H1 (cell line): ENCODE measurements around the gene PYGB. TPM values are rescaled to one million over a fixed set of nuclear protein-coding genes. Genes with fewer than 3 reads are reported as not detected.

ENCODE experiments used
- CTCF ChIA-PET: fragments of 300-600 bp; sonication (Branson Sonifier 250); formaldehyde crosslinking; loops from one replicate; lab custom pipeline; 2021; ENCODE audit not compliant: partially characterized antibody; lab: Charles Lee
- POLR2A ChIA-PET: fragments of 300-600 bp; sonication (Branson Sonifier 250); formaldehyde crosslinking; loops from one replicate; lab custom pipeline; 2021; ENCODE audit warnings: inconsistent platforms; ENCODE audit not compliant: partially characterized antibody; lab: Charles Lee
- DNase-seq, 2 experiments: peaks; one replicate each; pipeline versions ENCODE4 v3.0.0 to v3.0.0-alpha.2; 2010 to 2022; ENCODE audit warnings: low spot score in 2 of 2, low read depth in 1 of 2, mixed read lengths in 1 of 2
- FAIRE-seq: peaks from 2 replicates; lab custom pipeline; 2011; peaks lifted over from hg19 to GRCh38; lab: Jason Lieb, UNC
- H2AFZ ChIP-seq: 2 replicates; pipeline ENCODE4 v1.8.1; 2012; ENCODE audit warnings: low read length, inconsistent platforms
- H2AK5ac ChIP-seq: 2 replicates; pipeline ENCODE4 v1.6.1; 2013; ENCODE audit warnings: low read depth, low read length
- H2BK120ac ChIP-seq: replicated peaks from 2 replicates; pipeline ENCODE3; 2013; ENCODE audit warnings: low read depth, low read length, inconsistent platforms
- H2BK12ac ChIP-seq: 2 replicates; pipeline ENCODE4 v1.6.1; 2013; ENCODE audit warnings: low read depth, low read length
- H2BK15ac ChIP-seq: 2 replicates; pipeline ENCODE4 v1.6.1; 2013; ENCODE audit warnings: low read length
- H2BK20ac ChIP-seq: 2 replicates; pipeline ENCODE4 v1.6.1; 2013; ENCODE audit warnings: low read length
- H2BK5ac ChIP-seq: 2 replicates; pipeline ENCODE4 v1.6.1; 2013; ENCODE audit warnings: low read depth, low read length
- H3K14ac ChIP-seq: 2 replicates; pipeline ENCODE4 v1.6.1; 2013; ENCODE audit warnings: inconsistent platforms; ENCODE audit not compliant: insufficient read length
- H3K18ac ChIP-seq: 2 replicates; pipeline ENCODE4 v1.6.1; 2013; ENCODE audit warnings: low read length; ENCODE audit errors: extremely low read depth
- H3K23ac ChIP-seq: 2 replicates; pipeline ENCODE4 v1.6.1; 2013; ENCODE audit warnings: inconsistent platforms; ENCODE audit not compliant: insufficient read length
- H3K23me2 ChIP-seq: 2 replicates; pipeline ENCODE4 v1.6.1; 2013; ENCODE audit warnings: low read depth, low read length
- H3K27ac ChIP-seq: 2 replicates; pipeline ENCODE4 v1.6.1; 2011; ENCODE audit warnings: low read depth, low read length, inconsistent platforms
- H3K27me3 ChIP-seq, 4 experiments: replicated peaks in 1 of 4; 1 replicate in 1 of 4; 2 replicates in 3 of 4; pipeline versions ENCODE4 v1.6.1 to v1.8.1; 2011 to 2013; ENCODE audit warnings: low read length in 3 of 4, mild to moderate bottlenecking in 3 of 4, inconsistent platforms in 2 of 4, mixed read lengths in 2 of 4, moderate library complexity in 1 of 4; ENCODE audit not compliant: control insufficient read depth in 3 of 4, insufficient read depth in 3 of 4; ENCODE audit errors: extremely low read depth in 1 of 4
- H3K36me3 ChIP-seq, 4 experiments: 2 replicates each; pipeline versions ENCODE4 v1.6.1 to v1.8.1; 2011 to 2013; ENCODE audit warnings: mild to moderate bottlenecking in 4 of 4, low read length in 3 of 4, moderate library complexity in 2 of 4, control low read depth in 1 of 4, inconsistent platforms in 1 of 4; ENCODE audit not compliant: insufficient read depth in 4 of 4, control insufficient read depth in 2 of 4
- H3K4ac ChIP-seq: replicated peaks from 2 replicates; pipeline ENCODE3; 2013; ENCODE audit warnings: low read length, low read depth, mixed read lengths, inconsistent platforms; ENCODE audit not compliant: insufficient read length
- H3K4me1 ChIP-seq, 4 experiments: replicated peaks in 1 of 4; 1 replicate in 1 of 4; 2 replicates in 3 of 4; pipeline versions ENCODE4 v1.6.1 to v1.8.1; 2011 to 2013; ENCODE audit warnings: low read length in 3 of 4, inconsistent platforms in 2 of 4, mixed read lengths in 1 of 4; ENCODE audit not compliant: insufficient read depth in 4 of 4, control insufficient read depth in 3 of 4
- H3K4me2 ChIP-seq, 2 experiments: 2 replicates each; pipeline versions ENCODE4 v1.6.1 to v1.8.1; 2011 to 2013; ENCODE audit warnings: low read depth in 2 of 2, low read length in 2 of 2, control low read depth in 1 of 2, inconsistent platforms in 1 of 2, mild to moderate bottlenecking in 1 of 2; ENCODE audit not compliant: insufficient read depth in 1 of 2
- H3K4me3 ChIP-seq, 4 experiments: fragments of 200-600, 300-600 bp in 1 of 4; sonication (generic), shearing (Covaris generic), sonication (Bioruptor Twin) in 1 of 4; 2 replicates each; pipeline versions ENCODE4 v1.5.1 to v1.8.1; 2011 to 2016; ENCODE audit warnings: low read length in 4 of 4, low read depth in 3 of 4, control low read depth in 2 of 4, inconsistent platforms in 2 of 4, mild to moderate bottlenecking in 2 of 4, mixed read lengths in 1 of 4, moderate library complexity in 1 of 4; ENCODE audit not compliant: insufficient read depth in 2 of 4; ENCODE audit errors: extremely low read depth in 1 of 4
- H3K56ac ChIP-seq: replicated peaks from 2 replicates; pipeline ENCODE3; 2013; ENCODE audit warnings: low read depth, mild to moderate bottlenecking, mixed read lengths, low read length, inconsistent platforms; ENCODE audit not compliant: insufficient read length
- H3K79me1 ChIP-seq: 2 replicates; pipeline ENCODE4 v1.6.1; 2013; ENCODE audit warnings: low read depth, low read length, control low read depth
- H3K79me2 ChIP-seq, 2 experiments: 2 replicates each; pipeline versions ENCODE4 v1.6.1 to v1.8.1; 2012 to 2013; ENCODE audit warnings: low read length in 2 of 2, mild to moderate bottlenecking in 2 of 2, inconsistent platforms in 1 of 2; ENCODE audit not compliant: insufficient read depth in 2 of 2, control insufficient read depth in 1 of 2
- H3K9ac ChIP-seq, 4 experiments: replicated peaks in 1 of 4; 1 replicate in 1 of 4; 2 replicates in 3 of 4; pipeline versions ENCODE4 v1.6.1 to v1.8.1; 2011 to 2013; ENCODE audit warnings: low read depth in 3 of 4, low read length in 3 of 4, control low read depth in 2 of 4, mild to moderate bottlenecking in 2 of 4, moderate library complexity in 2 of 4, inconsistent platforms in 1 of 4; ENCODE audit errors: extremely low read depth in 1 of 4
- H3K9me3 ChIP-seq, 2 experiments: 2 replicates each; pipeline versions ENCODE4 v1.6.1 to v1.8.1; 2012 to 2013; ENCODE audit warnings: mild to moderate bottlenecking in 2 of 2, moderate library complexity in 2 of 2, control low read depth in 1 of 2, inconsistent platforms in 1 of 2, low read depth in 1 of 2, low read length in 1 of 2, mixed read lengths in 1 of 2; ENCODE audit not compliant: insufficient read depth in 2 of 2
- H4K20me1 ChIP-seq, 2 experiments: replicated peaks in 1 of 2; 2 replicates each; pipeline versions ENCODE3 to v1.8.1; 2011 to 2013; ENCODE audit warnings: inconsistent platforms in 2 of 2, low read length in 2 of 2, mild to moderate bottlenecking in 1 of 2; ENCODE audit not compliant: insufficient read depth in 2 of 2, control insufficient read depth in 1 of 2
- H4K5ac ChIP-seq: 2 replicates; pipeline ENCODE4 v1.6.1; 2013; ENCODE audit warnings: low read length, low read depth, mixed read lengths, inconsistent platforms; ENCODE audit not compliant: insufficient read length
- H4K8ac ChIP-seq: 2 replicates; pipeline ENCODE4 v1.8.0; 2013; ENCODE audit warnings: mild to moderate bottlenecking, moderate library complexity, low read length, inconsistent platforms; ENCODE audit not compliant: insufficient read depth; ENCODE audit errors: extremely low read depth
- H4K91ac ChIP-seq: replicated peaks from 2 replicates; pipeline ENCODE3; 2013; ENCODE audit warnings: low read length, mixed read lengths, inconsistent platforms; ENCODE audit not compliant: insufficient read length
- CBX5 ChIP-seq: fragments of 300-800, 300-1000 bp; sonication (generic); IDR thresholded peaks from 2 replicates; pipeline ENCODE4 v1.7.1; 2016; ENCODE audit warnings: antibody characterized with exemption, low read length, low read depth
- EZH2 ChIP-seq: fragments of 200-600 bp; sonication (generic); IDR thresholded peaks from 2 replicates; pipeline ENCODE4 v1.7.1; 2012; ENCODE audit warnings: low read depth, mild to moderate bottlenecking, moderate library complexity, low read length, inconsistent platforms; ENCODE audit not compliant: severe bottlenecking
- FOSL1 ChIP-seq: IDR thresholded peaks from 2 replicates; pipeline ENCODE4 v1.6.1; 2011; ENCODE audit warnings: mild to moderate bottlenecking, low read depth, low read length, moderate library complexity; ENCODE audit not compliant: insufficient read depth
- HDAC2 ChIP-seq, 2 experiments: fragments of 300-600 bp in 1 of 2; sonication (generic) in 1 of 2; IDR thresholded peaks; 2 replicates each; pipeline ENCODE4 v1.6.1; 2011 to 2012; ENCODE audit warnings: low read depth in 2 of 2, low read length in 2 of 2, mild to moderate bottlenecking in 2 of 2, moderate library complexity in 2 of 2, borderline replicate concordance in 1 of 2, inconsistent platforms in 1 of 2
- HDAC6 ChIP-seq: IDR thresholded peaks from one replicate; pipeline ENCODE4 v1.7.1; 2012; ENCODE audit warnings: low read depth, mild to moderate bottlenecking, inconsistent platforms, low read length, moderate library complexity
- MAX ChIP-seq: IDR thresholded peaks from 2 replicates; pipeline ENCODE4 v1.6.1; 2012; ENCODE audit warnings: inconsistent platforms
- RAD21 ChIP-seq, 2 experiments: IDR thresholded peaks in 1 of 2; conservative IDR thresholded peaks in 1 of 2; 2 replicates each; pipeline ENCODE4 v1.6.1; 2011; ENCODE audit warnings: low read depth in 2 of 2, low read length in 2 of 2, improper control_type of control experiment in 1 of 2, inconsistent platforms in 1 of 2, mild to moderate bottlenecking in 1 of 2, moderate library complexity in 1 of 2
- RFX5 ChIP-seq: IDR thresholded peaks from 2 replicates; pipeline ENCODE4 v1.6.1; 2011; ENCODE audit warnings: low read depth, low read length, improper control_type of control experiment, borderline replicate concordance
- SP2 ChIP-seq: IDR thresholded peaks from 2 replicates; pipeline ENCODE4 v1.6.1; 2012; ENCODE audit warnings: mild to moderate bottlenecking, low read length, inconsistent platforms
- SUZ12 ChIP-seq: fragments of 200-600 bp; sonication (generic); IDR thresholded peaks from 2 replicates; pipeline ENCODE4 v1.6.1; 2012; ENCODE audit warnings: mild to moderate bottlenecking, inconsistent platforms, low read length, moderate library complexity, mixed read lengths
- TBP ChIP-seq: IDR thresholded peaks from 2 replicates; pipeline ENCODE4 v1.6.1; 2011; ENCODE audit warnings: low read depth, low read length, improper control_type of control experiment
- TCF12 ChIP-seq: IDR thresholded peaks from 2 replicates; pipeline ENCODE4 v1.6.1; 2011; ENCODE audit warnings: low read depth, mild to moderate bottlenecking, low read length
- TEAD4 ChIP-seq: IDR thresholded peaks from 2 replicates; pipeline ENCODE4 v1.6.1; 2012; ENCODE audit warnings: low read depth, low read length, inconsistent platforms, mixed read lengths
- WGBS, 2 experiments: shearing (Covaris generic) in 1 of 2; methylation state at CpG; one replicate each; pipeline versions ENCODE4 v1.1.6 to v1.1.7; 2013 to 2015; ENCODE audit warnings: low lambda C conversion rate in 2 of 2, mixed read lengths in 2 of 2, inconsistent platforms in 1 of 2, low coverage in 1 of 2, missing lambda C conversion rate in 1 of 2; ENCODE audit not compliant: insufficient replicate concordance in 2 of 2, insufficient coverage in 1 of 2, insufficient read length in 1 of 2; ENCODE audit errors: extremely low coverage in 1 of 2, missing lambda C conversion rate in 1 of 2; 5-methylcytosine and 5-hydroxymethylcytosine counted together
- polyA plus RNA-seq, 7 experiments: library from polyadenylated mRNA; depleted of rRNA in 3 of 7; stranded (reverse) in 5 of 7; unstranded in 2 of 7; fragments of >200 nt in 5 of 7; fragments of 200-250 nt in 2 of 7; gene quantifications; 1 replicate in 5 of 7; 2 replicates in 1 of 7; 4 replicates in 1 of 7; pipeline versions ENCODE4 v1.2.1 to v1.2.3, GENCODE V29; 2011 to 2013; ENCODE audit warnings: missing spikeins in 2 of 7, mixed read lengths in 2 of 7
- total RNA-seq: library from RNA; stranded (reverse); fragmentation: NEBNext Ultra II Directional; extraction: Animal tissue kit (Norgen Biotek cat#: 25700); gene quantifications from 2 replicates; pipeline ENCODE4 v1.2.1, GENCODE V29; 2021

Gene PYGB
- total and polyA plus RNA-seq, 2 of the 8 experiments (the other 6 are each of a cell fraction or from before 2014, with no cell fraction given), result 26.6 to 56.0 TPM

- H2BK5ac ChIP-seq, result no peak overlapping the region
- H3K4me2 ChIP-seq, result no peak overlapping the region
- no peak overlapping the region for H4K8ac ChIP-seq
- no peak overlapping the region for H3K4ac ChIP-seq
- no peak overlapping the region for H3K4me3 ChIP-seq
- H3K23me2 ChIP-seq, result no peaks in the 10 kb centered on the region; the same call in 1 of the 2 replicates
- H3K9ac ChIP-seq, result no peak overlapping the region
- H3K23ac ChIP-seq, result no peak overlapping the region
- FAIRE-seq (no peak), DNase-seq (no peak)
- peaks cover 4 to 9% (median 5%) of the 10 kb centered on the region in 4 experiments for H3K4me1 ChIP-seq
- H2AFZ ChIP-seq, result no peak overlapping the region
- no peaks in the 10 kb centered on the region for H3K9me3 ChIP-seq
- H3K27me3 ChIP-seq, result no peaks in the 10 kb centered on the region
- 90% methylated on average over 4 of the region's 4 CpGs; no CpG with 5 or more reads in 1 of the 2 experiments for WGBS, 2 experiments
- H3K18ac ChIP-seq, result no peak overlapping the region
- H4K5ac ChIP-seq, result no peak overlapping the region
- peaks cover 0 to 20% of the 10 kb centered on the region in 2 experiments; a peak in 2 of 4 replicates for H3K79me2 ChIP-seq
- H4K91ac ChIP-seq, result no peak overlapping the region
- no peak overlapping the region for H2BK120ac ChIP-seq
- H3K79me1 ChIP-seq, result peaks cover 17% of the 10 kb centered on the region
- H3K27ac ChIP-seq, result no peak overlapping the region
- no peak overlapping the region for H2BK12ac ChIP-seq
- H2AK5ac ChIP-seq, result no peak overlapping the region
- POLR2A ChIA-PET, result interaction anchor here (0.6 to 0.7 kb wide), 2 partner anchors 77 to 85 kb away, joined by 3 read pairs; no protein-coding TSS in a partner anchor
- H3K36me3 ChIP-seq, result peaks cover 0 to 6% (median 3%) of the 10 kb centered on the region in 4 experiments; a peak in 3 of 8 replicates
- no peak overlapping the region for H2BK15ac ChIP-seq
- no peak overlapping the region for H2BK20ac ChIP-seq
- no peak overlapping the region for H3K14ac ChIP-seq
- CTCF ChIA-PET, result interaction anchor here (0.6 to 3.0 kb wide), 7 partner anchors 11 to 187 kb away, joined by 3 to 17 read pairs (median 5); no protein-coding TSS in a partner anchor
- H4K20me1 ChIP-seq, result peaks cover 0 to 19% of the 10 kb centered on the region in 2 experiments
- no peak overlapping the region for H3K56ac ChIP-seq
- TF ChIP-seq RAD21 (IDR thresholded peaks at IDR 0.05 in 1 of 2, conservative IDR thresholded peaks at IDR 0.05 in 1 of 2; ENCODE audit: low read depth in 2 of 2, low read length in 2 of 2), result no peak
- TF ChIP-seq HDAC2 (IDR thresholded peaks at IDR 0.05; ENCODE audit: borderline replicate concordance in 1 of 2, low read depth in 2 of 2, low read length in 2 of 2), result no peak
- no peak for TF ChIP-seq SP2
- TF ChIP-seq RFX5, result no peak
- TF ChIP-seq MAX, result no peak
- TF ChIP-seq EZH2, result no peak
- no peak for TF ChIP-seq TEAD4
- no peak for TF ChIP-seq TBP
- TF ChIP-seq TCF12, result no peak
- TF ChIP-seq CBX5, result no peak
- TF ChIP-seq HDAC6, result no peak
- TF ChIP-seq SUZ12, result no peak
- no peak for TF ChIP-seq FOSL1
Measured at GRCh38 chr20:25321991-25322390, 74.1 kb downstream of the PYGB start.
